ENCODE measurements around the gene ALDH18A1.
"Not testable (repeated sequence)": the region's sequence is repeated elsewhere in the genome, so short reads cannot be mapped to it uniquely, and the experiment has no call there.

ALDH18A1 gene

DNA sequence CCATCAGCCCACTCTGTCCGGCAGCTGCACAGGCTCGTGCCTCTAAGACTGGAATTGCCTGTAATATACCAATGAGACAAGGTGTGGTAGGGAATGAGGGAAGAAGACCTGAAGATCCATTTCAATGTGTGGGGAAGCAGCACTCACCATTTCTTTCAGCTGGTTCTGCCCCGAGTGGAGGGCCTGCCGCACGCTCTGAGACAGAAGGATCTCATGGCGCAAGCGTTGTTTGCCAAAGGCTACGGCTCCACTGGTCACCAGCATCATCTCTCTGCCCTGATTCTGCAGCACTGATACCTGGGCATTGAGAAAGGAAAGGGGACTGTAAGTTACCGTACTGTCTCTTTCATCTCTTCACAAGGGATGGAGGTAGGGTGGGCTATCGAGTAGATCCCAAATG lies 19.4 kb downstream of the ALDH18A1 start:
- TF ChIP-seq, protein P1, sequence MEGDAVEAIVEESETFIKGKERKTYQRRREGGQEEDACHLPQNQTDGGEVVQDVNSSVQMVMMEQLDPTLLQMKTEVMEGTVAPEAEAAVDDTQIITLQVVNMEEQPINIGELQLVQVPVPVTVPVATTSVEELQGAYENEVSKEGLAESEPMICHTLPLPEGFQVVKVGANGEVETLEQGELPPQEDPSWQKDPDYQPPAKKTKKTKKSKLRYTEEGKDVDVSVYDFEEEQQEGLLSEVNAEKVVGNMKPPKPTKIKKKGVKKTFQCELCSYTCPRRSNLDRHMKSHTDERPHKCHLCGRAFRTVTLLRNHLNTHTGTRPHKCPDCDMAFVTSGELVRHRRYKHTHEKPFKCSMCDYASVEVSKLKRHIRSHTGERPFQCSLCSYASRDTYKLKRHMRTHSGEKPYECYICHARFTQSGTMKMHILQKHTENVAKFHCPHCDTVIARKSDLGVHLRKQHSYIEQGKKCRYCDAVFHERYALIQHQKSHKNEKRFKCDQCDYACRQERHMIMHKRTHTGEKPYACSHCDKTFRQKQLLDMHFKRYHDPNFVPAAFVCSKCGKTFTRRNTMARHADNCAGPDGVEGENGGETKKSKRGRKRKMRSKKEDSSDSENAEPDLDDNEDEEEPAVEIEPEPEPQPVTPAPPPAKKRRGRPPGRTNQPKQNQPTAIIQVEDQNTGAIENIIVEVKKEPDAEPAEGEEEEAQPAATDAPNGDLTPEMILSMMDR (IDR thresholded peaks at IDR 0.05; ENCODE audit: low read depth, low read length), result no peak
- no peak for DNase-seq (ENCODE audit: low read depth in 2 of 2)
- no peak overlapping the region for H3K4me3 ChIP-seq (replicated peaks in 1 of 2; ENCODE audit: low read depth in 2 of 2, low read length in 2 of 2)

DNA sequence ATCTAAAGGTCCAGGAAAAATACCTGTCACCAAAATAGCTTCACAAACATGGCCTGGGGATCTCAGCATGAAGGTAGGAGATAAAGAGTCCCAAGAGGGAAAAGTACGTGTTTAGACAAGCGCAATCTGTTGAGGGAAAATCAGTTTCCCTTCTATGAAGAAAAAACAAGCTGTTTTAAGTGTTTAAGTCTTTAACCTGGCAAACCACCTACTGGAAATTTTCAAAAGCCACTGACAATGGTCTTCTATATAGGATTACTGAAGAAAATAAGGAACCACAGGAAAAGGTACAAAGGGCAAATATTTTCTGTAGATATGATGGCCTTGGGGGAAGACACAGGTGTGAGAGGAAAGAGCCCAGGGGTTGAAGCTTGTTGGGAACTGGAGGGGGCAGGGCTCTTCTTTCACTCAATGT lies 21.2 kb downstream of the ALDH18A1 start:
- H3K4me3 ChIP-seq (replicated peaks in 1 of 2; ENCODE audit: low read depth in 2 of 2, low read length in 2 of 2), result no peak overlapping the region
- DNase-seq (ENCODE audit: low read depth in 2 of 2), result no peak
- TF ChIP-seq, protein P1 (IDR thresholded peaks at IDR 0.05; ENCODE audit: low read depth, low read length), result no peak

DNA sequence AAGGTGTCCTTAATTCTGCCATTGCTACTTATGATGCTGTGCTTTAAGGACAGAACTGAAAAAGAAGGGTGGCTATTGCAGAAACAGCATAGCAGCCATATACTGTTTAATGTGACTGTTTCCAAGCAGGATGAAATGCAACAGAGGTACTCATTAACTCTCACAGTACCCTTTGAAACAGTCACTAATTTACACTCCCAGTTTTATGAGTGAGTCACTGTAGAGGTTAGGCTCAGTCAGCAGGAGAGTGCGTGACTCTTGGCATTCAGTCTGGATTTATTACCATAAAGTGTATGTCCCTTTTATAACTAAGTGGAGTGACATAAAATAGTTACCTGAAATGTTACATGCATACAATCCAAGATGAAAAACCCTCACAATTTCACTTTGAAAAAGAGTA lies 27.7 kb downstream of the ALDH18A1 start:
- DNase-seq (ENCODE audit: low read depth in 2 of 2), result no peak
- TF ChIP-seq, protein P1 (IDR thresholded peaks at IDR 0.05; ENCODE audit: low read depth, low read length), result no peak

DNA sequence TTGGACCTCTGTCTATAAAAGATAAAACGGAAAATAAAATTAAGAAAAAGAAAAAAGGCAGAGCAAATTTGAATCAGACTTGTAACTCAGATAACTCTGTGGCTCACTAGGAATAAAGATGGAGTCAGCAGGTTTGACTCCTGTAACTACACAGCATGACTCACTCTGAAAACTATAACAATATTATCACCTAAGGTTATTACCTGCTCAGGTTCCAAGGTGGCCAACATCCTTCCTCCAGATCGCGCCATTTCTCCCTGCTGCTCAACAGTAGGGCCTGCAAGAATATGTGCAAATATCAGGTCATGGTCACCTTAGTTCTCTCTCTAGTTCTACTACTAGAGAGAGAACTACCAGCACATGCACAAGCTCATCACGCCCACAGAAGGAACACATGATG lies 30.0 kb downstream of the ALDH18A1 start:
- TF ChIP-seq, protein P1 (IDR thresholded peaks at IDR 0.05; ENCODE audit: low read depth, low read length), result no peak
- DNase-seq (ENCODE audit: low read depth in 2 of 2), result no peak
- no peak overlapping the region for H3K4me3 ChIP-seq (replicated peaks in 1 of 2; ENCODE audit: low read depth in 2 of 2, low read length in 2 of 2)

More for the DNA sequence above, 27.7 kb downstream of the ALDH18A1 start:
- H3K4me3 ChIP-seq (replicated peaks in 1 of 2; ENCODE audit: low read depth in 2 of 2, low read length in 2 of 2), result no peak overlapping the region

DNA sequence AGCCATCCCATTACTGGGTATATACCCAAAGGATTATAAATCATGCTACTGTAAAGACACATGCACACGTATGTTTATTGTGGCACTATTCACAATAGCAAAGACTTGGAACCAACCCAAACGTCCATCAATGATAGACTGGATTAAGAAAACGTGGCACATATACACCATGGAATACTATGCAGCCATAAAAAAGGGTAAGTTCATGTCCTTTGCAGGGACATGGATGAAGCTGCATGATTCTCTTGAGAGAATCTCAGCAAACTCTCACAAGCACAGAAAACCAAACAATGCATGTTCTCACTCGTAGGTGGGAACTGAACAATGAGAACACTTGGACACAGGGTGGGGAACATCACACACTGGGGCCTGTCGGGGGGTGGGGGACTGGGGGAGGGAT lies 36.1 kb downstream of the ALDH18A1 start:
- DNase-seq (ENCODE audit: low read depth in 2 of 2); H3K4me3 ChIP-seq (replicated peaks in 1 of 2; ENCODE audit: low read depth in 2 of 2, low read length in 2 of 2): not testable (repeated sequence)

DNA sequence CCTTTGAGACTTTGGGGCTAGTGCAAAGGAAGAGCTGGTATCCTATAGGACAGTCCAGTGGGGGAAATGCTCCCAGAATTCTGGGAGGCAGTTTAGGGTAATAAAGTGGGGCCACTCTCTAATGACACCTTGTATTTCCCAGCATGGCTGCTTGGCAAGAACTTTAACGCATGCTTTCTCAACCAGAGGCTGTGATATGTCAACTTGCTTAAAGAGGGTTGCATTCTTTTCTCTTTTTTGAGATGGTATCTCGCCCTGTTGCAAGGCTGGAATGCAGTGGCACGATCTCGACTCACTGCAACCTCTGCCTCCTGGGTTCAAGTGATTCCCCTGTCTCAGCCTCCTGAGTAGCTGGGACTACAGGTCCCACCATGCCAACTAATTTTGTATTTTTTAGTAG lies 38.4 kb downstream of the ALDH18A1 start:
- H3K4me3 ChIP-seq (replicated peaks in 1 of 2; ENCODE audit: low read depth in 2 of 2, low read length in 2 of 2), result no peak overlapping the region
- TF ChIP-seq, protein P1 (IDR thresholded peaks at IDR 0.05; ENCODE audit: low read depth, low read length), result no peak

DNA sequence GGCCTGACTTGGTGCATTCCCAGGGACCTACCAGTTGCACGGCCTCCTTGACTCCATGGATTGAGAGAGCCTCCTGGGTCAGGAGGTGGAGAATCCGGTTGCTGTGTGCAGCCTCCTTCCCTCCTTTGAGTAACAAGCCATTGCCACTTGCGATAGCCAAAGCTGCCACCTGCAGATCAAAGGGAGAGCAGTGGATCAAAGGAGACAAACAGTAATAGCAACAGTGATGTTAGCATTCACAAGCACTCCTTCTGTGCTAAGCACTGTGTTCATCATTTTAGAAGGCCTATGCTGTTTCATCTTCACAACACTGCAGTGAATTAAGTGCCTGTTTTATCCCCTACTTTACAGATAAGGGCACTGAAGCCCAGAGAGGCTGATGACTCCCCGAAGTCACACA lies 40.1 kb downstream of the ALDH18A1 start:
- H3K4me3 ChIP-seq (replicated peaks in 1 of 2; ENCODE audit: low read depth in 2 of 2, low read length in 2 of 2), result no peak overlapping the region
- no peak for DNase-seq (ENCODE audit: low read depth in 2 of 2)
- TF ChIP-seq, protein P1 (IDR thresholded peaks at IDR 0.05; ENCODE audit: low read depth, low read length), result no peak

More for the DNA sequence above, 38.4 kb downstream of the ALDH18A1 start:
- DNase-seq (ENCODE audit: low read depth in 2 of 2), result no peak

All from cardiac fibroblast (primary cell).